SU-DHL-6 (cell line): ENCODE measurements around the gene RDH16.

Source experiments
- EZH2phosphoT487 ChIP-seq: fragments of 200-600 bp; sonication (generic), shearing (Covaris generic); conservative IDR thresholded peaks from 2 replicates; pipeline ENCODE4 v1.6.1; 2018; ENCODE audit warnings: mild to moderate bottlenecking, antibody characterized with exemption, low read length, moderate library complexity, mixed read lengths
- TF ChIP-seq, protein P1 (sequence below): fragments of 200-600 bp; sonication (generic); IDR thresholded peaks from one replicate; pipeline ENCODE4 v1.5.1; 2017; ENCODE audit warnings: antibody characterized with exemption, mild to moderate bottlenecking, low read length, moderate library complexity; ENCODE audit not compliant: insufficient read depth, poor library complexity, severe bottlenecking

DNA sequence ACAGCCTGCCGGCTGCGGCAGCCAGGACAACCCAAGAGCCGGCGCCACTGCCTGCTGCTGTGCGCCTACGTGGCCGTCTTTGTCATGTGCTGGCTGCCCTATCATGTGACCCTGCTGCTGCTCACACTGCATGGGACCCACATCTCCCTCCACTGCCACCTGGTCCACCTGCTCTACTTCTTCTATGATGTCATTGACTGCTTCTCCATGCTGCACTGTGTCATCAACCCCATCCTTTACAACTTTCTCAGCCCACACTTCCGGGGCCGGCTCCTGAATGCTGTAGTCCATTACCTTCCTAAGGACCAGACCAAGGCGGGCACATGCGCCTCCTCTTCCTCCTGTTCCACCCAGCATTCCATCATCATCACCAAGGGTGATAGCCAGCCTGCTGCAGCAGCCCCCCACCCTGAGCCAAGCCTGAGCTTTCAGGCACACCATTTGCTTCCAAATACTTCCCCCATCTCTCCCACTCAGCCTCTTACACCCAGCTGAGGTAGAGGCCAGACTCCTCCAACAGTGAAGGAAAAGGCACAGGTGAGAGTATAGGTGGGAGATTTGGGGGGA lies 38.6 kb upstream of the RDH16 start:
- TF ChIP-seq, protein P1, sequence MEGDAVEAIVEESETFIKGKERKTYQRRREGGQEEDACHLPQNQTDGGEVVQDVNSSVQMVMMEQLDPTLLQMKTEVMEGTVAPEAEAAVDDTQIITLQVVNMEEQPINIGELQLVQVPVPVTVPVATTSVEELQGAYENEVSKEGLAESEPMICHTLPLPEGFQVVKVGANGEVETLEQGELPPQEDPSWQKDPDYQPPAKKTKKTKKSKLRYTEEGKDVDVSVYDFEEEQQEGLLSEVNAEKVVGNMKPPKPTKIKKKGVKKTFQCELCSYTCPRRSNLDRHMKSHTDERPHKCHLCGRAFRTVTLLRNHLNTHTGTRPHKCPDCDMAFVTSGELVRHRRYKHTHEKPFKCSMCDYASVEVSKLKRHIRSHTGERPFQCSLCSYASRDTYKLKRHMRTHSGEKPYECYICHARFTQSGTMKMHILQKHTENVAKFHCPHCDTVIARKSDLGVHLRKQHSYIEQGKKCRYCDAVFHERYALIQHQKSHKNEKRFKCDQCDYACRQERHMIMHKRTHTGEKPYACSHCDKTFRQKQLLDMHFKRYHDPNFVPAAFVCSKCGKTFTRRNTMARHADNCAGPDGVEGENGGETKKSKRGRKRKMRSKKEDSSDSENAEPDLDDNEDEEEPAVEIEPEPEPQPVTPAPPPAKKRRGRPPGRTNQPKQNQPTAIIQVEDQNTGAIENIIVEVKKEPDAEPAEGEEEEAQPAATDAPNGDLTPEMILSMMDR: no peak
- no peak for TF ChIP-seq EZH2phosphoT487
